GM06990 (cell line): ENCODE measurements around the gene TRNT1.

ENCODE experiments used
- DNase-seq: peaks from one replicate; pipeline ENCODE4 v3.0.0-alpha.2; 2011; ENCODE audit not compliant: insufficient read length; ENCODE audit errors: extremely low read depth
- H3K27me3 ChIP-seq: replicated peaks from 2 replicates; pipeline ENCODE4 v1.6.0; 2011; ENCODE audit warnings: low read length; ENCODE audit not compliant: control insufficient read depth, insufficient read depth
- H3K36me3 ChIP-seq: 2 replicates; pipeline ENCODE4 v1.5.1; 2011; ENCODE audit warnings: low read length; ENCODE audit not compliant: control insufficient read depth, insufficient read depth
- H3K4me3 ChIP-seq: replicated peaks from 2 replicates; pipeline ENCODE4 v1.5.1; 2011; ENCODE audit warnings: low read depth, mild to moderate bottlenecking, control low read depth, low read length
- CTCF ChIP-seq: IDR thresholded peaks from 2 replicates; pipeline ENCODE4 v1.5.1; 2011; ENCODE audit warnings: low read length, control low read depth, mild to moderate bottlenecking, inconsistent platforms; ENCODE audit not compliant: insufficient read depth, poor library complexity, severe bottlenecking

TRNT1 gene

GRCh38 chr3:3170998-3171397 lies 44.3 kb downstream of the TRNT1 start:
- peaks cover 9% of the 10 kb centered on the region for H3K36me3 ChIP-seq
- H3K4me3 ChIP-seq: no peak overlapping the region
- H3K27me3 ChIP-seq: no peaks in the 10 kb centered on the region
- peak; percentile 33 for TF ChIP-seq CTCF
- DNase-seq: no peak

- no peaks in the 10 kb centered on the region for H3K27me3 ChIP-seq
- no peak for DNase-seq
- no peak for TF ChIP-seq CTCF
- H3K36me3 ChIP-seq: peaks cover 9% of the 10 kb centered on the region
- no peak overlapping the region for H3K4me3 ChIP-seq
Measured at GRCh38 chr3:3172627-3173026, 45.9 kb downstream of the TRNT1 start.

GRCh38 chr3:3177861-3178497 lies 51.2 kb downstream of the TRNT1 start:
- Histone ChIP-seq H3K27me3 (no peaks in the 10 kb centered on the region), H3K4me3 (peak overlapping the region; percentile 92; the same call in 1 of the 2 replicates), H3K36me3 (peaks cover 1% of the 10 kb centered on the region; the same call in 1 of the 2 replicates)
- TF ChIP-seq CTCF: no peak
- DNase-seq: no peak

- DNase-seq: no peak
- H3K36me3 ChIP-seq: peaks cover under 1% of the 10 kb centered on the region; the same call in 1 of the 2 replicates
- no peak for TF ChIP-seq CTCF
- H3K4me3 ChIP-seq: peak overlapping the region; percentile 92
- no peaks in the 10 kb centered on the region for H3K27me3 ChIP-seq
Measured at GRCh38 chr3:3178498-3179328, 52.0 kb downstream of the TRNT1 start.

GRCh38 chr3:3179407-3180094 lies 52.8 kb downstream of the TRNT1 start, which contains the start of gene CRBN:
Gene CRBN, minus strand, starts transcription at chr3:3179691. Its CDS starts 4 bp downstream, at chr3:3179687.
- TF ChIP-seq CTCF: peak; percentile 73
- no peaks in the 10 kb centered on the region for H3K27me3 ChIP-seq
- DNase-seq: peak; percentile 93
- H3K4me3 ChIP-seq: peak within 1 kb of the TSS; percentile 92
- H3K36me3 ChIP-seq: no peaks in the 10 kb centered on the region; the same call in 1 of the 2 replicates
